ENCODE results near the gene PRKD3. TPM values are rescaled to one million over a fixed set of nuclear protein-coding genes. Genes with fewer than 3 reads are reported as not detected.

PRKD3 gene
- total RNA-seq, 1 donor from 2014 or later = 68.1 TPM

DNA sequence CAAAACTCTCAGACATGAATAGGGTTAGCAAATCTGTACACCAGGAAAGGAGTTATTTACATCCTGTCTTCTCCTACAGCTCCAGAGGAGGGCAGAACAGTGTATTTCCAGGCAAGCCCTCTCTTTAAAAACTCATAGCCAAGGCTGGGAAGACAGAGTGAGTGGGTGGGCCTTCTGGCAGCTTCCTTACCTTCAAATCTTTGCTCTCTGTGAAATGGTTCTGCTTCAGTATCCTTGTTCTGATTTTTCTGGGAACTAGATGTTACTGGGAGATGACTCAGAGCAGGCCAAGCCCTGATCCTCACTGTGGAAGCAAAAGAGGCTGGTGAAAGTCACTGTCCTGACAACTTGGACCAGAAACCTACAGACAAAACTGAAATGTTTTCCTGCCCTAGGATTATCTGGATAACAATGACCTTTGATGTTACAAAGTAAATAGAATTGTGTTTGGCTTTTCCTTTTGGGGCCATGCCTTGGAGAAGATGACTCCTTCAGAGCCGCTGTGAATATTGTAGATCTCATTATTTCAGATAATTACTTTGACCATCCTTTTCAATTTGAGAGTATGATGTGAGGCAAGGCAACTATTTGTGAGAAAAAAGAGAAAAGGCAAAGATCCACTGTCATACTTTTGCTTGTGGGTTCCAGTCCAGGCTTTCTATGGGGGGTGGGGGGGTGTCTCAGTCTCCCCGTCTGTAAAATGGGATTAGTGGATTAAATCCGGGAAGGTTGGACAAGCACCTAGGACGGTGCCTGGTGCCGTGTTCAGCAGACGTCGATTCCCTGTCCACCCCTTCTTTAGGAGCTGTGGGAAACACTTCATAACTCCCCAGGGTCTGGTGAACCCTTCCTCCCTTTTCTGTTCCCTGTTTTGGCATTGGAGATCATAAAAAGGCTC is 19.2 kb upstream of the PRKD3 start:
- peak; percentile 66 for DNase-seq

GRCh38 chr2:37342591-37343220 is 18.1 kb upstream of the PRKD3 start:
- peak; percentile 61 for DNase-seq

- DNase-seq = no peak
These were observed 16.0 kb upstream of the PRKD3 start for GRCh38 chr2:37340637-37341036.

DNA sequence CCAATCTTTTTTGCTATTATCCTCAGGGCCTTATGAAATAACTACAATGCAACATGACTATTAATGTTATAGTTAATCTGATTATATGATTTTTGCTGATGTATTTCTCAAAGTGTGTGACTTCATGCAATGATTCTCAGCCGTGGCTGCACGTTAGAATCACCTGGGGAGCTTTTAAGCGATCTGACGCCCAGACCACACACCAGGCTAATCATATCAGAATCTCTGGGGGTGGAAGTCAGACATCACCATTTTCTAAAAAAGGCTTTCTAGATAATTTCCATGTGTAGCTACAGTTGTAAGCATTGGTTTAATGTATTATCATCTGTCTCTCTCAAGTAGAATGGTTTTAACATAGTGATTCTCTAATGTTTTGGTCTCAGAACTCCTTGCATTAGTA is 14.3 kb upstream of the PRKD3 start:
- no peak for DNase-seq

GRCh38 chr2:37337620-37338280 is 13.1 kb upstream of the PRKD3 start:
- no peak for DNase-seq

- no peak for DNase-seq
These were observed 11.0 kb upstream of the PRKD3 start for GRCh38 chr2:37335604-37336003.

DNA sequence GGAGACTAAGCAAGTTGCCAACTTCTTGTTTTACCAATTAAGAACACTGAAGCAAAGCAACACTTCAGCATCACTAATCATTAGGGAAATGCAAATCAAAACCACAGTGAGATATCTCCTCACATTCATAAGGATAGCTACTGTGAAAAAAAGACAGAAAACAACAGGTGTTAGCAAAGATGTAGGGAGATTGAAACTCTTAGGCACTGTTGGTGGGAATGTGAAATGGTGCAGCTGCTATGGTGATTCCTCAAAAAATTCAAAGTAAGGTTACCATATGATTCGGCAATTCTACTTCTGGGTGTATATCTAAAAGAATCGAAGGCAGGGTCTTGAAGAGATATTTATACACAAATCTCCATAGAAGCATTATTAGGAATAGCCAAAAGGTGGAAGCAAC is 8.6 kb upstream of the PRKD3 start:
- no peak for DNase-seq

DNA sequence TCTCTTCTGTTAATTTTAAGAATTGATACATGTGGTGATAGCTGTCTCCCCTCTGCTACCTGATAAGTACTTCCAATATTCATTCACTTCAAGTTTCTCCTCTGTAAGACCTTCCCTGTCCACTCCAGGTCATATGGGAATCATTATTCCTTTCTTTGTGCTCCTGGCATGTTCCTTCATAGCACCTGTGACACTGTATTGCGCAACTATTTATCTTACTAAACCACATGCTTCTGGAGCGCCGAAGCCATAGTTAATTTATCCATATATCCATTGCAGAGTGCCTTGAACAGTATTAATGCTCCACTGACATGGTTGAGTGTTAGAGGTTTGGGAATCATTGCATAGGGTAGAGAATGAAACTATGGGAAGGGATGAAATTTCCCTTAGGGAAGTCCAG is 7.9 kb upstream of the PRKD3 start:
- DNase-seq = no peak

DNA sequence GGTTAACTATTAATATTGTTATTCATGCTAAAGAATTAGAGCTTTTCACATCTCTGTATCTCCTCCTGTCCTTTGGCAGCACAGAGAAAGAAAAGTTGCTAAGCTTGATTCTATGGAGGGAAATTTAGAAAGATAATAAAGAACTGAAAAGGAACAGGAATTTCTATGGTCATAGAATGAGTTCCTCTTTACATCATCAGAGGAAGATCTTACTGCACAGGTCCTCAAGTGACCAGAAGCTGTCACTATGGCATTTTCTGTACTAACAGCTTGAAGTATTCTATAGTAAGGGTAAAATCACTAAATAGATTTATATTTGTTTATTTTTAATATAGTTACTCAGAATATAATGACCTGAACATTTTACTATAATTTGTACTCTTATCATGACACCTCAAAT is 6.0 kb upstream of the PRKD3 start:
- no peak for DNase-seq

DNA sequence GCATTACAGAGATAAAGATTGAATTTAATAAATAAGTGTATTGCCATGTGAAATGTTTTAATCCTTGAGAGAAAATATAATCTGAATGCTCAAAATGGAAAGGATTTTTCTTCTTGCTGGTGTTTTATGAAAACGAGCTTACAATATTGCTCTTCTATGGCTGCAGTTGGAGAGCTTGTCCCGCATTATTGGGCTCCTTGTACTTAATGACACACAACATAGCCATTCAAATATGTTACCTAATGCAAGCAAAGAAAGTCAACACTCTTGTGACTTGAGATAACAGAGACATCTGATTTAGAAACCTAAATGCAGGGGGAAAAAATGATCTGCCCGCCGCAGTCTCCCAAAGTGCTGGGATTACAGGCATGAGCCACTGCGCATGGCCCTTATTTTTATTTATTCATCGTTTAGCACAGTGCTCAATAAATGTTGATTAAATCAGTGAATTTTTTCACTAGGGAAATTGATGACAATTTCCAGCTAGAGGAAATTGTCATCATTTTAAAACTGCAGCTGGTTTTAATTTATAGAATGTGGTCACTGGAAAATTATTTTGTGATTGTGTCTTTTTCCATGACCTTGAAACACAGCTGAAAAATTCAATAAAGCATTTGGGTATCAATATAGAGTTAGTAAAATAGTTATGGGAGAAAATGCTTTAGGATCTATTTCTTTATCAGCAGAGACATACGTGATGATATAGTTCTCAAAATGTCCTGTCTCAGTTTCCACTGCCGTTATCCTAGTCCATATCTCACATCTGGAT is 2.4 kb upstream of the PRKD3 start:
- no peak for DNase-seq

- DNase-seq = peak; percentile 85
These were observed 1.7 kb upstream of the PRKD3 start for GRCh38 chr2:37326285-37326684.

GRCh38 chr2:37325625-37326071 is 1.0 kb upstream of the PRKD3 start:
- no peak for DNase-seq

- no peak for DNase-seq
These were observed 172 bp downstream of the PRKD3 start for GRCh38 chr2:37324536-37324785.

DNA sequence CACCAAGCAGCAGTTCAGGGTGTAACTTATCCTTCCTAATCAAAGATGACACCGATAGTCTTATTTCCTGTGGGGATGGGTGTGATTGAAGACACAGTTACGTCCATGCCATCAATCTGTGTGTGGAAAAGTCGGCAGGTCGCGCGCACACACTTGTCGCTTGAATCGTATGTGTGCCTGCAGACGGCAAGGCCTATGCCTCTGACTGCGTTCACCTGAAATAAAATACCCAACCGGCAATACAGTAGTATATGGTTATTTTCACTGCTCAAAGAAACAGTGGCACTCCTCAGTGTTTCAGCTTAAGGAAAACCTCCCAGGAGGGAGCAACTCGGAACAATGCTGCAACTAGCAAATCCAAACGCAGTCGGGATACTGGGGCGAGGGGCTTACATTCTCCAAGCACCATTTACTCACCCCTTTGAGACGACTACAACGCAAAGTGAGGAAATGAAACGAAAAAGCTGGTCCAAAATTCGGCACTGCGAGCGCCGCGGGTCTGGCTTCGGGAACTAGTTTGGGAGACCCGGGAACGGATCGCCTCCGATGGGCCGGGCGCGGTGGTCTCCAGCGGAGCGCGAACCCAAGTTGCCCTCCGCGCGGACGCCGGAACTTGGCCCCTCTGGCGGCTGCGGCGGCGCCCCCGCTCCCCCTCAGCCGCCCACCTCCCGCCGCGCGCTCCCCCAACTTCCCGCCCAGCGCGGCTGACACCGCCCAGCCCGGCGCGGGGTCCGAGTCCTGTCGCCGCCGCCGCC is 675 bp downstream of the PRKD3 start:
- DNase-seq = peak; percentile 76

DNA sequence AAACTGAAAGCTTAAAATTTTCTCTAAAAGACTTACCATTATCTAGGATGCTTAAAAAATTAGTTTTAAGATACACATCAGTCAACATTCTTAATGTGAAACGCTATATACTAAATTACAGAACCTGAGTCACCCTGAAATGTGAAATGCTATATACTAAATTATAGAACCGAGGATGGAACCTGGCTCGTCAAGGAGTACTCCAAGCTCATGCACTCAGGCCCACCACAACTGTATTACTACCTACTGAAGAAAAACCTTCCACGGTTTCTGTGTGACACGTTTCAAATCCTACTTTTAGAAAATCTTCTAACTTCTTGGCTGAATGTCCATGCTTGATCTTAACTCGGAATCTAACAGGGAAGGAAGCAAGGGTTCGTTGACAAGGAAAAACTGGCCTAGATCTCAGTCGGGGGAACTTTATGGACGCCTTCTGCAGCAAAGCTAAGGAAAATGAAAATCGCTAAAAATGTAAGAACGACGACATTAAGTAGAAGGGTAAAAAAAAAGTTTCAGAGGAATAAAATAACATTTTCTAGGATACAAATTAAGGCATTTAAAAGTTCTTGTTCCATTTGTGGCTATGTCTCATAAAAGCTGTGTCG is 1.4 kb downstream of the PRKD3 start:
- DNase-seq = no peak

DNA sequence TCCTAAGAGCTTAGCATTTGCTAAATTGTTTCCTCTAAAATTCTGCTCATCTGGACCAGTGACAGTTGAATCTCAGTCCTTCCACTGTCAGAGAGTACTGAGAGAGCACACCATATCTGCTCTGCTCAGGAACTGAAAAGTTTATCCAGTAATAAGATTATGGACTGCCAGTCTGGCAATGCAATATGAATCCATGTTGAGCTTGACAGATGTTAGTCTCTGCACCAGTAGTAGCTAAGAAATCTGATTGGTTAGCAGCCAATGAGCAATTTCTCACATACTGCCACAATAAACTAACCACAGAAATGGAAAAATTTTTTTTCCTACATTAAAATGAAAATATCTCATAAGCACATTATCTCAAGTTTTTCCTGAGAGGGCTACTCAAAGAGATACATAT is 2.3 kb downstream of the PRKD3 start:
- DNase-seq = peak; percentile 38

- DNase-seq = no peak
These were observed 3.5 kb downstream of the PRKD3 start for GRCh38 chr2:37321029-37321682.

- DNase-seq = no peak
These were observed 4.7 kb downstream of the PRKD3 start for GRCh38 chr2:37319754-37320609.

DNA sequence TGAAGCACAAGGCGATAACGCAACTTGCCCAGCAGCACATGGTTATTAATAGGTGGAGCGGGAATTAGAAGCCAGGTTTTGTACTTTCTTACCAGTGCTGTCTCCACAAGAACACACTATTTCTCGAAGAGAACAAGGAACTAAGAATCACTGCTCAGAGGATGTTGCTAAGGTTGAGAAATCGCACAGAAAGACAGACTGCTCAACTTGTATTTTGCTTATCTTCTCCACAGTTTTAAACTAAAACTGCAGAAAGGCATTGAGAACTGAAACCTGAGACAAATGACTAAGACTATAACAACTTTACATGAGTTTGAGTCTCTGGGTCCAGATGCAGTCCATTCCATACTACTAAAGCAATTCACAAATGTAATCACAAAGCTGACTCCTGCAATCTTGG is 6.2 kb downstream of the PRKD3 start:
- no peak for DNase-seq

- DNase-seq = no peak
These were observed 6.9 kb downstream of the PRKD3 start for GRCh38 chr2:37317746-37318145.

Measured in skin of body (tissue), 2 donors.